ENCODE results near the gene MXD1.
"Not testable (repeated sequence)": the region's sequence is repeated elsewhere in the genome, so short reads cannot be mapped to it uniquely, and the experiment has no call there.

The MXD1 gene

DNA sequence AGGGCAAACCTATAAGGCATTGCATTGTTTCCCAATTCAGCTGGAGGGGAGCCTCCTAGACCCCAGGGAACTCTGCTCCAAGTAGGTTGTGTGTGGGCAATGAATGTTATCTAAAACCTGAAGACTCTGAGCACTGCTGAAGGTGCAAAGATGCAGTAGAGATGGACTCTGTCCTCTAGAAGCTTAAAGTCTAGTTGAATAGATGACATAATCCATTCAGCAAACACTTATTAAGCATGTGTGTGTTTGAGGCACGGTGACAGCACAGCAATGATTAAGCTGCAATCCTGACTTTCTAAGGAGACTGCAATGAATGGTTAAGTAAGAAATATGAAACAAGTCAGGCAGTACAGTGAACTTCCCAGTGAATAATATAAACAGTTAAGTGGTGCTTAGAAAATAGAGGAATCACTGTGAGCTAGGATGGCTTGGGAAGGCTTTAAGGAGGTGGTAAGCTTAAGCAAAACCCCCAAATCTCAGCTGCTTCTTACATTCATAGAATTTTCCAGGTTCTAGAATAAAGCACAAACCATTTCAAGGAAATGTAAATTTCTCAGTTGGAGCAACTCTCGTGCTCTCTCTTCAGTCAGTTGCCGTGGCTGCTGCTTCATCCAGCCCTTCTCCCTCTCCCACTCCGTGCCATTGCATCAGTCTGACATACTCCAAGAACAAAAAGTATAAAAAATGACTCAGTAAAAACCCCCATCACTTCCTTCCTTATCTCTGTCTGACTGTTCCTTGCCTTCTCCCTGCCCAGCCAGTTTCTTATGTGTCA, 19.1 kb downstream of the MXD1 start:
- DNase-seq = no peak

GRCh38 chr2:69934614-69934908, 19.7 kb downstream of the MXD1 start:
- DNase-seq = no peak

- no peak for DNase-seq
These were observed 20.1 kb downstream of the MXD1 start for GRCh38 chr2:69935011-69935410.

- no peak for DNase-seq
These were observed 22.0 kb downstream of the MXD1 start for GRCh38 chr2:69936906-69937305.

GRCh38 chr2:69937968-69938367, 23.1 kb downstream of the MXD1 start:
- DNase-seq = no peak

DNA sequence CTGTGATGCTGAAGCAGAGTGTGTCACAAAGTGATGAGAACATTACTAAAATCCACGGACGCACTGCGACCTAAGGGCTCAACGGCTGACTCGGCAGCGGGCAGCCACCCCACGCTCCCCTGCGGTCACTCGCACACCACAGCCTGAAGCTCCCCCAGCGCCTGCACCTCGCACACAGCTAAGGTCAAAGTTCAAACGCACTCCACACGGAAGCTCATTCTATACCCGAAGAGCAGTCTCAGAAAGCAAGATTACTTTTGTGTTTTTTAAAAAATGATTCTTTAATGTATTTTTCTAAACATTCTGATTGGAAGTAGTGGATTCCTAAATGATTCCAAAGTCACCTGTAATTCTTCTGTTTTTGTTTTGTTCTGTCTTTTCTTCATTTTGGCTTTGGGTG, 24.8 kb downstream of the MXD1 start:
- DNase-seq = no peak

DNA sequence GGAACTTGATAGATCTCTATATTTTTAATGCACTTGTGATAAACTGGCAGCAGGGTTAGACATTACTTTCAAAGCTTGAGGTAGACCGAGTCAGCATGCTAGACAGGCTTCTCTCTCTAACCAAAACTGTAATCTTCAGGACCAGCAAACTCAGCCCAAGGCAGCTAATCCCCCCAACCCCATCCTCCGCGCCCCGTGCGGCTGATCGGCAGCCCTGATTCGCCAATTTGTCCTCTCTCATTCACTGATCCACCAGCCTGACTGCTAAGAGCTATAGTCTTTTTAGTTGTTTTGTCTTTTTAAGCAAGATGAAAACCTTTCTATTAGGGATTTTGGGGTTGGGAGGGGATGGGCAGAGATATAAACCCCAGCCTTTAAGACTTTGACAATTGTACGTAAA, 25.8 kb downstream of the MXD1 start:
- no peak for DNase-seq

GRCh38 chr2:69943000-69943842, 28.3 kb downstream of the MXD1 start:
- DNase-seq = no peak

DNA sequence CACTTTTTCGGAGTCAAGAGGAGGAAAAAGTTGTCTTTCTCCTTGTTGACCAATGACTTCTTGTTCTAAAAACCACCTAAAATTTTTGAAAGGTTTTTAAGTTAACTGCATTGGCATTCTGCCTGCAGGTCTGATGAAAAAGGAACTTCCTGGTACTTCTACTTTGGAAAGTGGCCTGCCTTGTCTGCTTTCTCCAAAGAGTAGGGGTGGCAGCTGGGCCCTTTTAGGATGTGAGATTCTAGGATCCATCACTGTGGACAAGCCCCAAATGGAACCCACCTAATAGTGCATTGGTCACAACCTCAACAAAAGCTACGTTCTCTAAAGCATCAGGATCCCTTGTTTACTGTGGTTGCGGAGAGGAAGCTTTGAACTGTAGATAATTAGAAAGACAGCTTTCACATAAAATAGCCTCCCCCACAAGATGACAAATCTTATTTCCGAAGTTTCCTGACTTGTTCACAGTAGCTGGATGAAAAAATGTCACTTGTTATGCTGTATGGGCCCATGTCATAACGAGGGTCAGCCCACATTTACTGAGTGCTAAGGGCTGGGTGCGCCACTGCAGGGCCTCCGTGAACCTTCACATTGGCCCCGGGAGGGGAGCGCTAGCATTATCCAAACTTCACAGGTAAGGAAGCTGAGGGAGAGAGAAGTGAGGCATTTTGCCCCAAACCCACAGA, 29.1 kb downstream of the MXD1 start:
- DNase-seq = no peak

GRCh38 chr2:69944756-69945155, 29.8 kb downstream of the MXD1 start:
- no peak for DNase-seq

- DNase-seq = no peak
These were observed 30.5 kb downstream of the MXD1 start for GRCh38 chr2:69945441-69945840.

DNA sequence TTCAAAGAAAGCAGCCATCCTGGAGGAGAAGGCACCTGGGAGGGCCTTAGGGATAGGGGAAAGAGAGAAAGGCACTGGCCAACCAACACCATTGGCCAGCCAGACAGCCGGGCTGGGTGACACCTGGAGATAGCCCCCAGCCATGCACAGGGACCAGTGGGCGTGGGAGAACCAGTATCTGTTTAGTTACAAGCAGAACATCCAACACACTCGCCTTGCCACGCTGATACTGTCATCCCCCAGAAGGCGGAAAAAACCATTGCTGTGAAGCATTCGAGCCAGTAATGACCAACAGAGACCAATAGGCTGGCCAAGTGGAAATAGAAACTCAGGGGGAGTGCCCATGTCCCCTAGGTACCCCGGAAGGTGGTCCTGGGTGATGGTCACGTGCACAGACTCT, 31.0 kb downstream of the MXD1 start:
- no peak for DNase-seq

GRCh38 chr2:69946351-69947324, 31.7 kb downstream of the MXD1 start:
- DNase-seq = peak; percentile 20

DNA sequence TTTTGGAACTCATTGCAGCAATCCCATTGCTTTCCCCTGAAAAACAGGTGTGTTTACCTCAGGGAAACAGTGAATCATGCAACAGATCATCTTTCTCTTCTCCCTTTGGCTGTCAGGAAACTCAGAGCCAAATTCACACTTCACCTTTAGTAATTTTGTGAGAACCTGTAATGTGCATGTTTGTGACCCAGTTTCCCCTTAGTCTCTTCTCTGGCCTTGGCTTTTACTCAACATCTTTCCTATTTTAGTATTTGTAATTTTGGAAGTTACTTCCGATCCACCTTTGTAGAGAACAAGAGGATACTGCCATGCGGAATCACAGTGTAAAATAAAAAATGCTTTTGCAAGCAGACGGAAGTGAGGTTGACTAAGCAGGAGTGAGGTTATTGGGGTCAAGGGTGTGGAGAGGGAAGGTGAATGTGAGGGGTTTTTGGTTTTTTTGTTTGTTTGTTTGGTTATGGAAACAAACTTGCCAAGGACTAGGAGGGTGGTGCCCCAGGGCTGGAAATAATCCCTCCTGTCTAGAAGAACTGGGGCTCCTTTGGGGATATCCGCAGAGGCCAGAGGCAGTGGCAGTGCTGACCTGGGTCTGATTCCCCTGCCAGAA, 32.5 kb downstream of the MXD1 start:
- DNase-seq = no peak

- no peak for DNase-seq
These were observed 33.4 kb downstream of the MXD1 start for GRCh38 chr2:69948032-69948962.

DNA sequence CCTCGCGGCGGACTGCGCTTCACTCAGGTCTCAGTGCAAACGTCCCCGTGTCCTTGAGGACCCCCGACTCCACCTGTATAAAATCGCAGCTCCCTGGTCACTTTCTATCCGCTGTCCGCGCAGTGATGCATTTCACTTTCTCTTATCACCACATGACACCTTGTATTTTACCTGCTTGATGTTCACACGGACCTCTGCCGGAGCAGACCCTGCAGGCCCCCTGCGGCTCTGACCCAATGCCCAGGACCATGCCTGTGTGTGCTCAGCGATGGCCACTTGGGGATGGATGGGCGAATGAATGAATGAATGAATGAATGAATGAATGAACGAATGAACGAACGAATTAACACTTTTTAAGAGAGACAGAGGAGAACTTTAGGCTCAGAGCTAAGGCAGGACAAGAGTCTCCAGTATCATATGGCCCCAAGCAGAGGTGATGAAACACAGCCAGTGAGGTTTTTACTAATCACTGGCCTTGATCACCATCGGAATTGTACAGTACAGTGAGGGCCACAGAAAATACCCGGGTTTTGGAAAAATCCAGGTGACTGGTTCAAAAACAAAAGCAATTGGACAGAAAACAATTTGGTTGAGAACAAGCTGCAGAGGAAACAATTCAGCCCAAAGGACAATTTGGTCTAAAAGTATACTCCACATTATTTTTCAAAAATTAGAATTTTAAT, 34.2 kb downstream of the MXD1 start:
- DNase-seq = no peak

- DNase-seq = no peak
These were observed 35.3 kb downstream of the MXD1 start for GRCh38 chr2:69950241-69950640.

DNA sequence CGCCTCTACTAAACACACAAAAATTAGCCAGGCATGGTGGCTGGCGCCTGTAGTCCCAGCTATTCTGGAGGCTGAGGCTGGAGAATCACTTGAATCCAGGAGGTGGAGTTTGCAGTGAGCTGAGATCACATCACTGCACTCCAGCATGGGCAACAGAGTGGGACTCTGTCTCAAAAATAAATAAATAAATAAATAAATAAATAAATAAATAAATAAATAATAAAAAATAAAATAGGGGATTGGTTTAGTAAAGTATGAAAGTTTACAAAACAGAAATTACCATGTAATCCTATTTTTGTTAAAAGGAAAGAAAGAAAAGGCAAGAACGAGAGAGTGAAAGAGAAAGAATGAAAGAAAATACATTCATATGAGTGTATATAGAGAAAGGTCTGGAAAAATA, 35.8 kb downstream of the MXD1 start:
- not testable (repeated sequence) for DNase-seq

DNA sequence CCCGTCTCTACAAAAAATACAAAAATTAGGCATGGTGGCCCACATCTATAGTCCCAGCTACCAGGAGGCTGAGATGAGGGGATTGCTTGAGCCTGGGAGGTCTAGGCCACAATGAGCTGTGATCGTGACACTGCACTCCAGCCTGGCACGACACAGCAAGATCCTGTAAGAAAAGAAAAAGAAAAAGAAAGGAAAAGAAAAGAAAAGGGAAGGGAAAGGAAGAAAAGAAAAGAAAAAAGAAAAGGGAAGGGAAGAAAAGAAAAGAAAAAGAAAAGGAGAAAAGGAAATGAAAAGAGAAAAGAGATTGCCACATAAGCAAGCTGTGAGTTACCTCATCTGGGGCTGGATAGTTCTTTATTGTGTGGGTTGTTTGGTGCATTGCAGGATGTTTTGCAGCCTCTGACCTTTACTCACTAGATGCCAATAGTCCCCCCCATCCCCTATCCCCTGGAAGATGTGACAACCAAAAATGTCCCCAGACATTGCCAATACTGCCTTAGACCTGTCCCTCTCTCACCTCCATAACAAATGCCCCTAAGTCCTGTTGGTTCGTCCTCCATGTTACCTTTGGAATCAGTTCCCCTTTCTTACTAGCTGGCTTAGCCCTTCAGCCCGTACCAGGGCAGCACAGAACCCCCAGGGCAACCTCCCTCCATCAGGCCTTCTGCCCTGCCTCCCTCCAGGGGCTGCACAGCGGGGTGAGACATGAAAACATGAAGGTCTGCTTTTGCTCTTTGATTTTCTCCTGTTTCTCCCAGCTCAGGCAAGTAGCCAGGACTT, 37.6 kb downstream of the MXD1 start:
- DNase-seq = no peak

- DNase-seq = no peak
These were observed 39.2 kb downstream of the MXD1 start for GRCh38 chr2:69954084-69954483.
